Astrocyte of the cerebellum (primary cell): ENCODE results near the gene SFTPB.
"Not testable (repeated sequence)": the region's sequence is repeated elsewhere in the genome, so short reads cannot be mapped to it uniquely, and the experiment has no call there.

Experiments used
- DNase-seq: peaks from one replicate; pipeline ENCODE4 v3.0.0-alpha.2; 2011; ENCODE audit warnings: low read depth
- H3K4me3 ChIP-seq: 2 replicates; pipeline ENCODE4 v1.5.1; 2011; ENCODE audit warnings: mild to moderate bottlenecking, low read depth, low read length, moderate library complexity
- in situ Hi-C: cut with HindIII; loops from 2 replicates; pipeline ENCODE4 v1.10.0; 2017; ENCODE audit warnings: low sequenced_read_pairs
- TF ChIP-seq, protein P1 (sequence below): IDR thresholded peaks from 2 replicates; pipeline ENCODE4 v1.5.1; 2012; ENCODE audit warnings: low read length, low read depth, moderate library complexity, mild to moderate bottlenecking; ENCODE audit errors: missing control alignments

The SFTPB gene

DNA sequence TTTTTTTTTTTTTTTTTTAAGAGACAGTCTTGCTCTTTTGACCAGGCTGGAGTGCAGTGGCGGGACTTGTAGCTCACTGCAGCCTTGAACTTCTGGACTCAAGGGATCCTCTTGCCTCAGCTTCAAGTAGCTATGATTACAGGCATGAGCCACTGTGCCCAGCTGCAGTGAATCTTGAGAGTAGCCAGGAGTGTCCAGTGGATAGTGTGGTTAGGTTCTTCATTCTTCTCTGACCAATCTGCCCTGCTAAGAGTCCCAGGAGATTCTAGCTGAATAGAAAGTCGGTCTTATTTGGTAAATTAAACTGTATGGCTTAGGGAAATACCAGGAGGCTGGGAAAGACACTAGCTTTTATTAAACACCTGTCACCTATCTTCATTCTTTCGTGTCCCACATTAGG lies 36.7 kb downstream of the SFTPB start:
- in situ Hi-C loops = no loop called here
- no peak overlapping the region for H3K4me3 ChIP-seq
- TF ChIP-seq, protein P1, sequence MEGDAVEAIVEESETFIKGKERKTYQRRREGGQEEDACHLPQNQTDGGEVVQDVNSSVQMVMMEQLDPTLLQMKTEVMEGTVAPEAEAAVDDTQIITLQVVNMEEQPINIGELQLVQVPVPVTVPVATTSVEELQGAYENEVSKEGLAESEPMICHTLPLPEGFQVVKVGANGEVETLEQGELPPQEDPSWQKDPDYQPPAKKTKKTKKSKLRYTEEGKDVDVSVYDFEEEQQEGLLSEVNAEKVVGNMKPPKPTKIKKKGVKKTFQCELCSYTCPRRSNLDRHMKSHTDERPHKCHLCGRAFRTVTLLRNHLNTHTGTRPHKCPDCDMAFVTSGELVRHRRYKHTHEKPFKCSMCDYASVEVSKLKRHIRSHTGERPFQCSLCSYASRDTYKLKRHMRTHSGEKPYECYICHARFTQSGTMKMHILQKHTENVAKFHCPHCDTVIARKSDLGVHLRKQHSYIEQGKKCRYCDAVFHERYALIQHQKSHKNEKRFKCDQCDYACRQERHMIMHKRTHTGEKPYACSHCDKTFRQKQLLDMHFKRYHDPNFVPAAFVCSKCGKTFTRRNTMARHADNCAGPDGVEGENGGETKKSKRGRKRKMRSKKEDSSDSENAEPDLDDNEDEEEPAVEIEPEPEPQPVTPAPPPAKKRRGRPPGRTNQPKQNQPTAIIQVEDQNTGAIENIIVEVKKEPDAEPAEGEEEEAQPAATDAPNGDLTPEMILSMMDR = no peak
- no peak for DNase-seq

DNA sequence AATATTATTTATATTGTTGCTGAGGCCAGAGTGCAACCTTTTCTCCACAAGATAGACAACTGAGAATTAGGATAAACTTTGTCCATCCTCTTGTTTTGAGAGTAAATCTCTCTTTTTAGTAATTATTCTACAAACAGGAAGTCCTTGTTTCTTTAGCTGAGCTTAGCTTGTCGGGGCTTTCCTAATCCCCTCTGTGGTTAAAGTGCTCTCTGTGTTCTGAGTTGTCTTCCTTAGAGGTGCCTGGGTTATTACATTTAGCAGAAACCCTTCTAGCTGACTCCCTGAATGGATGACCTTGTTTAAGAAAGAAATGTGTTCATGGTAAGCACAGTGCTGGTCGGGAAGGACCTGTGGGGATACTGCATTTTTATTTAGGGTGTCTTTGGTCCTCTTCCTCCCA lies 39.3 kb downstream of the SFTPB start:
- TF ChIP-seq, protein P1 = no peak
- DNase-seq = no peak
- no peak overlapping the region for H3K4me3 ChIP-seq
- in situ Hi-C loops = no loop called here

DNA sequence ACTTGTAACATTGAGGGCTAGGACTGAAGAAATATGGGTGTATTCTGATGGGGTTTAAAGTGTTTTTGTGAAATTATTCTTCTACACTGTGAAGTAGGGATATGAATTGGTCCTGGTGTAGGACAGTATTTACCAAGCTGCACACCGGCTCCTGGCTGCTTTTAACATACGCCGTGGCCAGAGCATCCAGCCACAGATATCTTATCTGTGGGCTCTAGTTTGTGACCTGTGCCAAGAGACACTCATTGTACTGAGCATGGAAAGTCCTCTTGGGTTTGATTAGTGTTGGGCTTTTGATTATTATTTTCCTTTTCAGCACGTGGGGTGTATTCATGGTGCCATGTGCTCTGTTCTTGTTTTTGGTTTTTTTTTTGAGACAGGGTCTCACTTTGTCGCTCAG lies 44.0 kb downstream of the SFTPB start:
- no peak for DNase-seq
- in situ Hi-C loops = no loop called here
- no peak overlapping the region for H3K4me3 ChIP-seq
- TF ChIP-seq, protein P1 = no peak

DNA sequence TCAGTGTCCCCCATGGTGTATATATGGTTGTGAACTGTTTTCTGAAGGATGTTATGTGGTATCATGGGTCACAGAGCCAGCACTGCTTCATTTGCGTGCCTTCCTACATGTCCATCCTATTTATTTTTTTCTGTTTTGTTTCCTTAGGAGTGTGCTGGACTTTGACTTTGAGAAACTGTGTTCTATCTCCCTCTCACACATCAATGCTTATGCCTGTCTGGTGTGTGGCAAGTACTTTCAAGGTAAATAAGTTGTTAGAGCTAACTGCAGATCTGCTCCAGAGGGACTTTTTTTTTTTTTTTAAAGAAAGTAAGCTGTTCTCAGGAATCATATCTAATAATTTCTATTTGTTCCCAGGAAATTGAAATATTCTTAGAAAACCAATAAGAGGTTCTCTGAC lies 46.7 kb downstream of the SFTPB start:
- TF ChIP-seq, protein P1 = no peak
- H3K4me3 ChIP-seq = no peak overlapping the region
- DNase-seq = no peak
- in situ Hi-C loops = no loop called here

DNA sequence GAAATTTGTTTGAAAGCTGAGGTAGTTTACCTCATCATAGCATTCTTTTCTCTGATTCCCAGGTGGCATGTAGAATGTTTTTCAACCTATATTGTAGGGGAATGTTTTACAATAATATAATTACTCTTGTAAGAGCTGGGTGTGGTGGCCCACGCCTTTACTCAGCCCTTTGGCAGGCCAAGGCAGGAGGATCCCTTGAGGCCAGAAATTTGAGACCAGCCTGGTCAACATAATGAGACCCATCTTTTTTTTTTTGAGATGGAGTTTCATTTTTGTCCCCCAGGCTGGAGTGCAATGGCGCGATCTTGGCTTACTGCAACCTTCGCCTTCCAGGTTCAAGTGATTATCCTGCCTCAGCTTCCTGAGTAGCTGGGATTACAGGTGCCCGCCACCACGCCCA lies 48.4 kb downstream of the SFTPB start:
- no peak for DNase-seq
- in situ Hi-C loops = no loop called here
- TF ChIP-seq, protein P1 = no peak
- no peak overlapping the region for H3K4me3 ChIP-seq

DNA sequence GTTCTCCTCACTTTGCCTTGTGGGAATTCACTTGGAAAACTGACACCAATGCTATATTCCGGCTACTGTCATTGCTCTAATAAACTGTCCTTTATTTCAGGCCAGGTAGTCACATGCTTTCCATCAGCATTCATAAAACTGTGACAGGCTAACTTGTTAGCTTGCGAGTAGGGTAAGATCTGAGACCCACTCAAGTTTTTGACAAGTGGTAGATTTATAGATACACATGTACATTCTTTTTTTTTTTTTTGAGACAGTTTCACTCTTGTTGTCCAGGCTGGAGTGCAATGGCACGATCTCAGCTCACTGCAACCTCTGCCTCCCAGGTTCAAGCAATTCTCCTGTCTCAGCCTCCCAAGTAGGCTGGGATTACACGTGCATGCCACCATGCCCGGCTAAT lies 50.3 kb downstream of the SFTPB start:
- H3K4me3 ChIP-seq, in situ Hi-C loops, DNase-seq: not testable (repeated sequence)

DNA sequence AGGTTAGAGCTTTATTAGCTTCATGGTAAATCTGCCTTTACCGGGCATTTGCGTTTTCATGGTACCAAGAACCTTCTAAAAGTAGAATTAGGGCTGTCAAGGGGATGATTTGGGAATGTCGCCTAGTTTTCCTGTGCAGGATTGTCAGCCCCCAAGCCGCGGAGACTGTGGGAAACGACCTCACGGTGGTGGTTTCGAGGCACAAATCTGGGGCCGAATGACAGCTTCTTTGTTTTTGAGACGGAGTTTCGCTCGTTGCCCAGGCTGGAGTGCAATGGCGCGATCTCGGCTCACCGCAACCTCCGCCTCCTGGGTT lies 52.6 kb downstream of the SFTPB start:
- in situ Hi-C loops = no loop called here
- no peak for DNase-seq
- TF ChIP-seq, protein P1 = no peak
- no peak overlapping the region for H3K4me3 ChIP-seq

DNA sequence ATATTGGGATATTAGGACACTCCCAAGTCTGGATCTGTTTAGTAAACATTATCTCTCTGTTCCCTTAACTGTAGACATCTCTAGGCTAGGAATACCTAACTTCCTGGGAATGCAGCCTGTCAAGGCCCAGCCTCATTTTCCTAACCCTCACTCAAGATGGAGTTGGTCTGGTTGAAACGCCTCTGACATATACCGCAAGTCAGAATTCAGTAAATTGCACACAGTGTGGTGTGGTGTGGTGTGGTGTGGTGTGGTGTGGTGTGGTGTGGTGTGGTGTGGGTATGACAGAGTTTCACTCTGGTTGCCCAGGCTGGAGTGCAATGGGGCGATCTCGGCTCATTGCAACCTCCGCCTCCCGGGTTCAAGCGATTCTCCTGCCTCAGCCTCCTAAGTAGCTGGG lies 53.2 kb downstream of the SFTPB start:
- in situ Hi-C loops, DNase-seq, H3K4me3 ChIP-seq: not testable (repeated sequence)
